GM21515 (cell line): ENCODE data around the gene LRP1.

Experiments
- ATAC-seq: cut with Tn5 transposase; IDR thresholded peaks from one replicate; pipeline ENCODE4 v1.9.1; 2021; ENCODE audit not compliant: unreplicated experiment

The LRP1 gene

DNA sequence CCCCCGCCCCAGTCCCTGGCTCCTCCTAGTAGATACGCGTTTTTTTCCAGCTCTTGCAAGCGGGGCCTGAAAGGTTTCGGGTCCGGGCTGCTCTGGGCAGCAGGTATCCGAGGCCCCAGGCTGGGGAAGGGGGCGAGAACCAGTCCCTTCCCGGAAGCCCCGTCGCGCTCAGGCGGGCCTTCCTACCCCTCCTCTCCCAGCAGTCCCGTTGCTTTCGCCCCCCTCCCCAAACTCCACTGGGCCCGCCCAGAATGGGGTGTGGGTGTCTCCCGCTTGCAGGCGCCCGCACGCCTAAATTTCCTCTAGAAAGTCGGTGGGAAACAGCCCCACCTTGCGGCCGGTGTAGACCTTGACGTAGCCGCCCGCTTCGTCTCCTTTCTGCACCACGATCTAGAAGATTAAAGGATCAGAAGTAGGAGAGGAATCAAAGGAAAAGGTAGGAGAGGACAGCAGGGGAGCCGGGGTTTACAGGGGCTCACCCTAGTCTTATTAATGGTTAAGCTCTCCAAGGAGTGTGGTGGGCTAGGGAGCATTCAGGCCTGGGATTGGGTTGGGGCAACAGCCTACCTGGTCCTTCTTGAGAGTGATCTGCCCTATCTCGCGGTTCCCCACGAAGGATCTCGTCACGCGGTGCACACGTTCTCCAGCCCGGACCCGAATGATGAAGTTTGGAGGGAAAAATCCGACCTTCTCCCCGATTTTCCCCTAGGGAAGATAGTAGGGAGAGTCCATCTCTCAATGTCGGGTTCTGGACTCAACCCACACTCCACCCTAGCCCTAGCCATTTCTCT lies 115.4 kb downstream of the LRP1 start:
- no peak for ATAC-seq

DNA sequence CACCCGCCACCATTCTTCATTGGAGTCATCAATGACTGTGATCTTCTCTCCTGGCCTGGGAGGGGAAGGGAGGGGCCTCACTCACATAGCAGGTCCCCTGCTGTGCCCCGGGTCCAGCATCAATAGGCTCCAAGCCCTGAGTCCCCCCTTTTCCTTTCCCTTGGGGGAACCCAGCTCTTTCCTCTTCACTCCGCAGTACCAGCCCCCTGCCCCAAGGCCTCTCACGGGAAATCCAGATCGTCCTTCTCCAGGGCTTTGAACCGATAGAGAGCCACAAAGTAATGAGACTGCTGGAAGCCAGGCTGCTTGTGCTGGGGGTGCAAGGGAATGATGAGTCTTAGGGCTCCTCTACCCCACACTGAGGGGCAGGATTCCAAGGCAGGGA lies 116.0 kb downstream of the LRP1 start:
- no peak for ATAC-seq

GRCh38 chr12:57247041-57247440 lies 118.8 kb downstream of the LRP1 start:
- no peak for ATAC-seq

DNA sequence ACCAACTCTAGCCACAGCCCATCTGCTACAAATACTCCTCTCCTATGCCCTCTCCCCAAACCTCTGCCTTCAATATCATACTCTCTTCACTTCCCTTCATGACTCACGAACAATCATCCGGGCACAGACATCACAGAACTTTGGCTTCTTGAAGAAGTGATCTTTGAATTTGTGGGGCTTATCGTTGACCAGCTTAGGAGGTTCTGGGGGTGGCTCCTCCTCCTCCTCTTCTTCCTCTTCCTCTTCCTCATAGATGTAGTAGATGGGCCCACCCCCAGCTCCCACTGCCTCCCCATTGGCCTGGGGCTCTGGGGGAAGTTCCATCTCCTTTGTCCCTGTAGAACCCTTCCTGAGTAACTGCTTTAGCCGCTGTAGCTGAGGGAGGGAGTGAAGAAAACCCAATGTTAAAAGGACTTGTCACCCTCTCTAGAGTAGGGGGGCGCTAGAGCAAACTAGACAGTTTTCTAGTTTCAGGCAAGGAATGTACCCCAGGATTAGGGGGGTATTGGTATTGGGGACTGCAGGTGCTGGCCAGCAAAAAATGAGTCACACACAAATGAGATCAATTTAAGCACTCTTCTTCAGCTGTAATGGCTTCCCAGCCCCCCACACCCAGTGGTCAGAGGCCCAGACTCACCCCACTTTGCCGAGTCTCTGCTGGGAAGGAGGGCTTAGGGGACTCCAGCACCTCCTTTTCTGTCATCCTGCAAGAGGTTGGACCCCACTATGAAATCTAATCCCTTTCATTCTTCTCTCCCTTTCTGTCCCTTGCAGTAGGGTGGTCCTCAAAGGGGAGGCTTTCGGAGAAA lies 120.9 kb downstream of the LRP1 start:
- ATAC-seq: no peak

GRCh38 chr12:57250541-57250940 lies 122.3 kb downstream of the LRP1 start:
- ATAC-seq: no peak

GRCh38 chr12:57250956-57251355 lies 122.7 kb downstream of the LRP1 start, which contains the start of gene STAC3:
TSS of gene STAC3 (minus strand) at chr12:57251187. CDS start at chr12:57249636, 1,551 bp downstream.
- ATAC-seq: no peak

GRCh38 chr12:57254506-57255280 lies 126.4 kb downstream of the LRP1 start:
- ATAC-seq: no peak

- no peak for ATAC-seq
Measured at GRCh38 chr12:57255916-57256315, 127.6 kb downstream of the LRP1 start.

DNA sequence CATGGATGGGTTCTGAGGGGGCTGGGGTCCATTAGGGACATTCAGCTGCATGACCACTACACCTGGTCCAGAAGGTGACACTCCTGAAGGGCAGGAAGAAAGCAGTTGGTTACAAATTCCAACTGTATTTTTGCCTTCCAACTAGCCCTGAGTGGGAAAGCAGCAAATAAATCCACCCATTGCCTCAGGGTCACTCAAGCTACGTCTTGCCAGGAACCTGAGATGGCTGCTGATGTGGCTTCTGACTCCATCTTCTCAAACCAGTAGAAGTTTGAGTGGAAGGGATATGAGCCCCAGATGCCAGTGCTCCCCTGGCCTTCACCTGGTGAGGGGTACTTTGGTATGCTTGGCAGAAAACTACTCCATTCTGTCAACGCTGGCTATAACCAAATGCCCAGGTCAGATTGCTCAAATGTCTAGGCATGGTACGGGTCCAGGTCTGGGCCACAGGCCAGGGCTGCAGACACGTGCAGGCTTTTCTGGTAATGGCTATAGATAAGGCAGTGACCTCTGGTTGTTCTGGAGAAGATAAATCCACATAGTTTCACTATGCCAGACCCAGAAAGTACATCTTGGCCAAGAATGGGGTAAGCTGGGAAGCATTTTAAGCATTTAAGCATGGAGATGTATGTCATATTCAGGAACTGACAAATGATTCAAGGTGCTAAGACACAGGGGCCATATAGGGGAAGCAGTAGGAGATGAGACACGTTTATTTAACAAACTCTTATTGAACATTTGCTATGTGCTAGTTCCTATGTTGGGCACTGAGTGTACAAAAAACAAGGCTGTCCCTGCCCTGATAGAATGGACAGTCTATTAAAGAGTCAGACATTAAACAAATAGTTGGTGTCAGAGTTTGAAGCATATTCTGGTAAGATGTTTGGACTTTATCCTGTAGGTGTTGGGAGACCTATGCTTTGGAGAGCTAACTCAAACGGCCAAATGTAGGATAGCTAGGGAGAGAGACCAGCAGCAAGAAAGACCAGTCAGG lies 131.0 kb downstream of the LRP1 start:
- no peak for ATAC-seq

DNA sequence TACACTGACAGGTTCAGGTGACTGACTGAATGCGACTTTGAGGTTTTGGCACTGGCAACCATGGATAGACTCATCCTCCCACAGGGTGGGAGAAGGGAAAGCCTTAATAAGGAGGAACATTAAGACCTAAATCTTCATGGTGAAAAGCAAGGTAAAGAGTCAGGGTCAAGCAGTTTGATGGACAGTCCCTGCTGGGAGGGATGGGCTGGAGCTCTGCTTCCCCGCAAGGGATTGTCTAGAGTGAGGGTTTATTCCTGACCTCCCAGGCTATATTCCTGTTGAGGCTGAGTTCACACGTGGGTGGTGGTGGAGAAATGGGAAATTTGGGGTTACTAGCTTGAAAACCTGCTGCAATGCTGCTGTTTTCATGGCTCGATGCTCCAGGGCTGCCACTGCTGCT lies 132.1 kb downstream of the LRP1 start:
- no peak for ATAC-seq

- no peak for ATAC-seq
Measured at GRCh38 chr12:57261428-57261865, 133.2 kb downstream of the LRP1 start.

GRCh38 chr12:57262126-57262822 lies 134.0 kb downstream of the LRP1 start:
- ATAC-seq: no peak
